ENCODE results near the gene PTOV1.

The PTOV1 gene

GRCh38 chr19:49837425-49837824, 13.5 kb upstream of the PTOV1 start:
- Mint-ChIP-seq H3K27ac (peak overlapping the region in 1 of 3 experiments; percentile 46), H3K9me3 (no peaks in the 10 kb centered on the region), H3K36me3 (ENCODE audit: low read depth) (peaks cover 67% of the 10 kb centered on the region), H3K4me1 (no peaks in the 10 kb centered on the region), H3K27me3 (ENCODE audit: low read depth) (no peaks in the 10 kb centered on the region), H3K4me3 (no peak overlapping the region)
- TF ChIP-seq, protein P1, sequence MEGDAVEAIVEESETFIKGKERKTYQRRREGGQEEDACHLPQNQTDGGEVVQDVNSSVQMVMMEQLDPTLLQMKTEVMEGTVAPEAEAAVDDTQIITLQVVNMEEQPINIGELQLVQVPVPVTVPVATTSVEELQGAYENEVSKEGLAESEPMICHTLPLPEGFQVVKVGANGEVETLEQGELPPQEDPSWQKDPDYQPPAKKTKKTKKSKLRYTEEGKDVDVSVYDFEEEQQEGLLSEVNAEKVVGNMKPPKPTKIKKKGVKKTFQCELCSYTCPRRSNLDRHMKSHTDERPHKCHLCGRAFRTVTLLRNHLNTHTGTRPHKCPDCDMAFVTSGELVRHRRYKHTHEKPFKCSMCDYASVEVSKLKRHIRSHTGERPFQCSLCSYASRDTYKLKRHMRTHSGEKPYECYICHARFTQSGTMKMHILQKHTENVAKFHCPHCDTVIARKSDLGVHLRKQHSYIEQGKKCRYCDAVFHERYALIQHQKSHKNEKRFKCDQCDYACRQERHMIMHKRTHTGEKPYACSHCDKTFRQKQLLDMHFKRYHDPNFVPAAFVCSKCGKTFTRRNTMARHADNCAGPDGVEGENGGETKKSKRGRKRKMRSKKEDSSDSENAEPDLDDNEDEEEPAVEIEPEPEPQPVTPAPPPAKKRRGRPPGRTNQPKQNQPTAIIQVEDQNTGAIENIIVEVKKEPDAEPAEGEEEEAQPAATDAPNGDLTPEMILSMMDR (IDR thresholded peaks at IDR 0.05; ENCODE audit: unreplicated experiment in 3 of 3): no peak

GRCh38 chr19:49838885-49839588, 11.9 kb upstream of the PTOV1 start:
- Mint-ChIP-seq H3K9me3 (no peaks in the 10 kb centered on the region), H3K27me3 (ENCODE audit: low read depth) (no peaks in the 10 kb centered on the region), H3K4me1 (no peaks in the 10 kb centered on the region), H3K4me3 (no peak overlapping the region), H3K27ac (no peak overlapping the region), H3K36me3 (ENCODE audit: low read depth) (peaks cover 56% of the 10 kb centered on the region)
- TF ChIP-seq, protein P1 (IDR thresholded peaks at IDR 0.05; ENCODE audit: unreplicated experiment in 3 of 3): no peak

DNA sequence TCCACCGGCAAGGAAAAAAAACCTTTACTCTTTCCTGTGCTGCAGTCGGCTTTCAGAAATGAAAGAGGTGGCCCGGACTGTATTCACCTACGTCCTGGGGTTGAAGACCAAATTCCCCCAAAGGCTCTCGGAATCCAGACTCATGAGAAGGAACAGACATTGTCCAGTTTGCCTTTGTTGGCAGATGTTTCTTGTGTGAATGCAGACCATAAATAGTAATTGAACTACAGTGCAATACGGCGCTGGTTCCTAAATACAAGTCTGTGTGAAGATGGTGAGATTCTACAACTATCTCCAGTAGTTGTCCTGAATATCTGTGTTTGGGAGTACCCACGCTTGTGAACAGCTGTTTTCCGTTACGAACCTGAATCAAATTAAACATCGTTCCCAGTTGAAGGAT, 11.2 kb upstream of the PTOV1 start:
- Mint-ChIP-seq H3K27ac (no peak overlapping the region), H3K4me1 (no peaks in the 10 kb centered on the region), H3K27me3 (ENCODE audit: low read depth) (no peaks in the 10 kb centered on the region), H3K36me3 (ENCODE audit: low read depth) (peaks cover 54% of the 10 kb centered on the region), H3K4me3 (no peak overlapping the region), H3K9me3 (no peaks in the 10 kb centered on the region)
- TF ChIP-seq, protein P1 (IDR thresholded peaks at IDR 0.05; ENCODE audit: unreplicated experiment in 3 of 3): no peak

- Mint-ChIP-seq H3K36me3 (ENCODE audit: low read depth) (peaks cover 48% of the 10 kb centered on the region), H3K4me1 (no peaks in the 10 kb centered on the region)
Measured at GRCh38 chr19:49840321-49840720, 10.6 kb upstream of the PTOV1 start.

DNA sequence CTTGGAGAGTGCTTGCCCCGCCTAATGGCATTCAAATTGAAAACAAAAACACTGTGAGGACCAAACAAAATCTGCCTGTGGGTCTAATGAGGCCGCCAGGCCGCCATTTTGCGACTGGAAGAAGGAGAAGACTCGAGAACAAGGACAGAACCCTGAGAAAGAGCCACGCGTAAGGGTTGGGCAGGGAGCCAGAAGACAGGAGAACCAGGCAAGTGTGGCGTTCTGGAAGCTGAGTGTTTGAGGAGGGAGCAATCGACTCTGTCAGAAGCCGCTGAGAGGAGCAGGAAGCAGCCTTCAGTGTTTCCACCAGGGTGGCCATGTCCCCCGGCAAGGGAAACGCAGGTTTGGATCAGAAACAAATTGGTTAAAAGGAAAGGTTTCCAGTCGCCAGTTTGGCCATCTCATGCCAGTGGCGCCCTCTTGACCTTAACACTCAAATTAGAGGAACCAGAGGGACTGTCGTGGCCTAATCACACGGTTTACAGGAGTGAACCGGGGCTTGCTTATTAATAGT, 10.2 kb upstream of the PTOV1 start:
- Mint-ChIP-seq H3K4me3 (no peak overlapping the region), H3K36me3 (ENCODE audit: low read depth) (peaks cover 47% of the 10 kb centered on the region), H3K9me3 (no peaks in the 10 kb centered on the region), H3K4me1 (no peaks in the 10 kb centered on the region), H3K27ac (peak overlapping the region in 1 of 3 experiments; percentile 68), H3K27me3 (ENCODE audit: low read depth) (no peaks in the 10 kb centered on the region)
- TF ChIP-seq, protein P1 (IDR thresholded peaks at IDR 0.05; ENCODE audit: unreplicated experiment in 3 of 3): no peak

More at GRCh38 chr19:49840321-49840720, 10.6 kb upstream of the PTOV1 start:
- H3K9me3 Mint-ChIP-seq: no peaks in the 10 kb centered on the region
- TF ChIP-seq, protein P1 (IDR thresholded peaks at IDR 0.05; ENCODE audit: unreplicated experiment in 3 of 3): no peak
- peak overlapping the region in 1 of 3 experiments; percentile 68 for H3K27ac Mint-ChIP-seq
- H3K27me3 Mint-ChIP-seq (ENCODE audit: low read depth): no peaks in the 10 kb centered on the region
- no peak overlapping the region for H3K4me3 Mint-ChIP-seq

DNA sequence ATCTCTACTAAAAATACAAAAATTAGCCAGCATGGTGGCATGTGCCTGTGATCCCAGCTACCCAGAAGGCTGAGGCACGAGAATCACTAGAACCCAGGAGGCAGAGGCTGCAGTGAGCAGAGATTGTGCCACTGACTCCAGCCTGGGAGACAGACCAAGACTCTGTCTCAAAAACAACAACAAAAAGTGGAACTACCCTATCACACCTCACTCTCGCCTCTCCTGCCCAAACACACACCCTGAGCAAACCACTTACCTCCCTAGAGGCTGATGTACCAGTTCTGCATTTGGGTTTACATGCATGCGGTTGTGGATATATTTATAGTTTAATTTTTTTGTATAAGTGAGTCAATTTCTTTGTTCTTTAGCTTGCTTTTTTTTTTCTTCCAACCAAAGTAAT, 7.7 kb upstream of the PTOV1 start:
- no peak overlapping the region for H3K4me3 Mint-ChIP-seq
- no peaks in the 10 kb centered on the region for H3K4me1 Mint-ChIP-seq
- H3K9me3 Mint-ChIP-seq: peaks cover 2% of the 10 kb centered on the region
- TF ChIP-seq, protein P1 (IDR thresholded peaks at IDR 0.05; ENCODE audit: unreplicated experiment in 3 of 3): no peak
- H3K36me3 Mint-ChIP-seq (ENCODE audit: low read depth): peaks cover 42% of the 10 kb centered on the region
- H3K27ac Mint-ChIP-seq: no peak overlapping the region
- H3K27me3 Mint-ChIP-seq (ENCODE audit: low read depth): no peaks in the 10 kb centered on the region

All from nephron (organoid).